ENCODE data around the gene LGALS4.

GRCh38 chr19:38792250-38793111 lies 20.3 kb downstream of the LGALS4 start:
- TF ChIP-seq CTCF (conservative IDR thresholded peaks at IDR 0.05; ENCODE audit: low read depth, low read length) (no peak), EZH2 (IDR thresholded peaks at IDR 0.05; ENCODE audit: borderline replicate concordance, low read depth, low read length, poor library complexity, severe bottlenecking) (no peak)
